ENCODE measurements around the gene OSBPL5.
"Not testable (repeated sequence)": the region's sequence is repeated elsewhere in the genome, so short reads cannot be mapped to it uniquely, and the experiment has no call there.

The OSBPL5 gene

GRCh38 chr11:3121931-3122774 lies 43.0 kb downstream of the OSBPL5 start:
- no peak for ATAC-seq
- Mint-ChIP-seq H3K4me1 (no peaks in the 10 kb centered on the region), H3K36me3 (no peaks in the 10 kb centered on the region), H3K4me3 (no peak overlapping the region), H3K27ac (no peak overlapping the region), H3K27me3 (peaks cover 35% of the 10 kb centered on the region), H3K9me3 (no peaks in the 10 kb centered on the region)

- ATAC-seq: no peak
- Mint-ChIP-seq H3K4me3 (no peak overlapping the region), H3K27ac (no peak overlapping the region), H3K27me3 (peaks cover 35% of the 10 kb centered on the region), H3K9me3 (no peaks in the 10 kb centered on the region), H3K36me3 (no peaks in the 10 kb centered on the region), H3K4me1 (no peaks in the 10 kb centered on the region)
Measured at GRCh38 chr11:3121416-3121815, 43.7 kb downstream of the OSBPL5 start.

GRCh38 chr11:3120071-3120792 lies 44.9 kb downstream of the OSBPL5 start:
- no peaks in the 10 kb centered on the region for H3K36me3 Mint-ChIP-seq
- no peaks in the 10 kb centered on the region for H3K9me3 Mint-ChIP-seq
- no peak overlapping the region for H3K27ac Mint-ChIP-seq
- no peaks in the 10 kb centered on the region for H3K4me1 Mint-ChIP-seq
- H3K4me3 Mint-ChIP-seq: no peak overlapping the region
- H3K27me3 Mint-ChIP-seq: peaks cover 35% of the 10 kb centered on the region
- ATAC-seq: peak; percentile 4

- Mint-ChIP-seq H3K36me3 (no peaks in the 10 kb centered on the region), H3K27ac (no peak overlapping the region), H3K4me1 (no peaks in the 10 kb centered on the region), H3K27me3 (peaks cover 35% of the 10 kb centered on the region), H3K9me3 (peaks cover 3% of the 10 kb centered on the region), H3K4me3 (no peak overlapping the region)
- no peak for ATAC-seq
Measured at GRCh38 chr11:3119141-3119821, 45.8 kb downstream of the OSBPL5 start.

- no peak overlapping the region for H3K27ac Mint-ChIP-seq
- H3K4me1 Mint-ChIP-seq: no peaks in the 10 kb centered on the region
Measured at GRCh38 chr11:3115321-3115720, 49.8 kb downstream of the OSBPL5 start.

GRCh38 chr11:3113661-3114060 lies 51.4 kb downstream of the OSBPL5 start:
- not testable (repeated sequence) for H3K36me3 Mint-ChIP-seq, H3K4me1 Mint-ChIP-seq, ATAC-seq, H3K4me3 Mint-ChIP-seq, H3K27ac Mint-ChIP-seq, H3K9me3 Mint-ChIP-seq
- H3K27me3 Mint-ChIP-seq: peaks cover 14% of the 10 kb centered on the region

More at GRCh38 chr11:3115321-3115720, 49.8 kb downstream of the OSBPL5 start:
- Mint-ChIP-seq H3K4me3 (no peak overlapping the region), H3K27me3 (peaks cover 1% of the 10 kb centered on the region), H3K36me3 (no peaks in the 10 kb centered on the region), H3K9me3 (peaks cover 7% of the 10 kb centered on the region)
- ATAC-seq: no peak

- ATAC-seq: no peak
- H3K27me3 Mint-ChIP-seq: peaks cover 22% of the 10 kb centered on the region
- no peak overlapping the region for H3K4me3 Mint-ChIP-seq
- peaks cover 7% of the 10 kb centered on the region for H3K9me3 Mint-ChIP-seq
- H3K4me1 Mint-ChIP-seq: no peaks in the 10 kb centered on the region
- no peaks in the 10 kb centered on the region for H3K36me3 Mint-ChIP-seq
- no peak overlapping the region for H3K27ac Mint-ChIP-seq
Measured at GRCh38 chr11:3111919-3112690, 53.0 kb downstream of the OSBPL5 start.

GRCh38 chr11:3111466-3111865 lies 53.6 kb downstream of the OSBPL5 start:
- H3K27ac Mint-ChIP-seq: no peak overlapping the region
- no peak for ATAC-seq
- H3K4me3 Mint-ChIP-seq: no peak overlapping the region
- H3K9me3 Mint-ChIP-seq: peaks cover 7% of the 10 kb centered on the region
- H3K36me3 Mint-ChIP-seq: no peaks in the 10 kb centered on the region
- no peaks in the 10 kb centered on the region for H3K4me1 Mint-ChIP-seq
- H3K27me3 Mint-ChIP-seq: peaks cover 29% of the 10 kb centered on the region

GRCh38 chr11:3109921-3110706 lies 55.0 kb downstream of the OSBPL5 start:
- Mint-ChIP-seq H3K27me3 (peaks cover 42% of the 10 kb centered on the region), H3K9me3 (peaks cover 7% of the 10 kb centered on the region), H3K4me3 (no peak overlapping the region), H3K27ac (no peak overlapping the region), H3K4me1 (no peaks in the 10 kb centered on the region), H3K36me3 (no peaks in the 10 kb centered on the region)
- peak; percentile 50 for ATAC-seq

- Mint-ChIP-seq H3K4me3 (no peak overlapping the region), H3K9me3 (peaks cover 4% of the 10 kb centered on the region), H3K27ac (no peak overlapping the region), H3K27me3 (peaks cover 49% of the 10 kb centered on the region), H3K36me3 (no peaks in the 10 kb centered on the region), H3K4me1 (no peaks in the 10 kb centered on the region)
- no peak for ATAC-seq
Measured at GRCh38 chr11:3109434-3109833, 55.7 kb downstream of the OSBPL5 start.

GRCh38 chr11:3108183-3108721 lies 56.9 kb downstream of the OSBPL5 start:
- Mint-ChIP-seq H3K36me3 (no peaks in the 10 kb centered on the region), H3K4me1 (no peaks in the 10 kb centered on the region), H3K27ac (no peak overlapping the region), H3K27me3 (peaks cover 49% of the 10 kb centered on the region), H3K9me3 (no peaks in the 10 kb centered on the region), H3K4me3 (no peak overlapping the region)
- no peak for ATAC-seq

- Mint-ChIP-seq H3K9me3 (no peaks in the 10 kb centered on the region), H3K4me3 (no peak overlapping the region), H3K27me3 (peaks cover 49% of the 10 kb centered on the region), H3K27ac (no peak overlapping the region), H3K4me1 (no peaks in the 10 kb centered on the region), H3K36me3 (no peaks in the 10 kb centered on the region)
- ATAC-seq: no peak
Measured at GRCh38 chr11:3107608-3108182, 57.4 kb downstream of the OSBPL5 start.

GRCh38 chr11:3106736-3107524 lies 58.2 kb downstream of the OSBPL5 start:
- peaks cover 49% of the 10 kb centered on the region for H3K27me3 Mint-ChIP-seq
- no peaks in the 10 kb centered on the region for H3K36me3 Mint-ChIP-seq
- no peaks in the 10 kb centered on the region for H3K9me3 Mint-ChIP-seq
- no peaks in the 10 kb centered on the region for H3K4me1 Mint-ChIP-seq
- no peak overlapping the region for H3K27ac Mint-ChIP-seq
- ATAC-seq: no peak
- no peak overlapping the region for H3K4me3 Mint-ChIP-seq

Data from stimulated activated memory B cell treated with anti-CD40 and anti-IgM and Interleukin-4, amounts not matched to agents 10 μg/mL and 1 μg/mL and 100 μg/mL, for 72 hours (primary cell).